RPMI7951 (cell line): Measurements from ENCODE around the gene HDAC8. TPM values are rescaled to one million over a fixed set of nuclear protein-coding genes. Genes with fewer than 3 reads are reported as not detected.

Experiments used
- DNase-seq: peaks from one replicate; pipeline ENCODE4 v3.0.0-alpha.2; 2012; ENCODE audit warnings: low read depth
- total RNA-seq: library from RNA; depleted of rRNA; stranded (reverse); fragments of >200 nt; shearing (Covaris generic); gene quantifications from 2 replicates; pipeline ENCODE4 v1.2.3, GENCODE V29; 2014; rRNA removed

HDAC8 gene
- total RNA-seq, 1 experiment from 2014 or later: 35.0 TPM

DNA sequence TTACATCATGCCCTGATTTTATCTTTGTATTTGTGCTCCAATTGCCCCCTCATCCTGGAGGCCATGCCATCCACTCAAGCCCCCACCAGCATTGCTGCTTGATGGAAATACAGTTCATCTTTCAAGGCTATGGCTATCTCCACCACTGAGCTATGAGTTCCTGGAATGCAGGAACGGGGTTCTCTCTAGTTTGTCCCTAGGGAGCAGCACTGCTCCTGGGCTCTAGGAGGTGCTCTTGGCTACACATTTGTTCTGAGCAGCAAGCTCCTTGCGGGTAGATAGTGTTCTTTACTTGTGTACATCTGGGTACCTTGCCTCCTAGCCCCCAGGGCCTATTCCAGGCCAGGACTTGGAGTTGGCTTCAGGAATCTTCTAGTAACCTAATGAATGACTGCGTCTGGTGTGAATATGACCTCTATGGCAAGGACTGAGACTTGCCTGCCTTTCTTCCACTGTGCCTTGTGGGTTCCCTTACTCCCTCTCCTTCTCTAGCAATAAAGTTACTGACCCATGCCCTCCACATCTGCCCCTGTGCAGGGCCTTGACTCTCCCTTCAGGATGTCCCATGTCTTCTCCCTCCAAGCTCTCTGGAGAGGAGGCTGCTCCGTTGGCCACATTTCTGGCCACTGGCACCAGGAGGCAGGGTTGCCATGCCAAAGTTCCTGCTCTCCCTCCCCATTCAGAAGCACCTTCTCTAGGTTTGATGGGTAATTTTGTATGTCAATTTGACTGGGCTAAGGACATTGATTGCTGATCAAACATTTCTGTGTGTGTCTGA, 274.5 kb downstream of the HDAC8 start:
- peak; percentile 52 for DNase-seq

DNA sequence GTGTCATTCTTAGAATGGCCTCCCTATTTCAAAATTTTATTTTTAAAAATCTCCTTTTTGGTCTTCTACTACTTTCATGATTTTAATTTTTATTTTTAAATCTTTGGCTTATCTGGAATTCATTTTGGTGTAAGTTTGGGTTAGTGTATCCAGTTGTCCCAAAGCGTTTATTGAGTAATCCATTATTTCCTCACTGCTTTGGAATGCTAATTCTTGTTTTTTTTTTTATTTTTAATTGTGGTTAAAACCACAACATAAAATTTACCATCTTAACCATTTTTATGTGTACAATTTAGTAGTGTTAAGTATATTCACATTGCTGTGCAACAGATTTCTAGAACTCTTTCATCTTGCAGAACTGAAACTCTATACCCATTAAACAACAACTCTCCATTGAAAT, 275.7 kb downstream of the HDAC8 start:
- no peak for DNase-seq

DNA sequence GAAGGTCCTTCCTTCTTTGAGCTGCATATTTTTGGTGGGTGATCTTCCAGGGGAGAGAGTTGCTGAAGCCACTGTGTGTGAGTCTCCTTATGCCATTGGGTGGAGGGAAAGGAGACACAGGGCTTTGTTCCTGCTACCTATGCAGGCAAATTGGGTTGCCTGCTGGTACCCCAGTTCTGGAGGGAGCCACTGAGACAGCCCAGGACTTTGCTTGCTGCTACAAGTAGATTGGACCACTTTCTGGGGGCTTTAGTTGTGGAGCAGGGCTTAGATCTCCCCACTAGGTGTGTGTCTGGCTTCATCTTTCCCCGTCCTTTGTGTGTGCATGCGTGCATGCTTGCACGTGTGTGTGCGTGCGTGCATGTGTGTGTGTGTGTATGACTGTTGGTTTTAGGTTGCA, 276.9 kb downstream of the HDAC8 start:
- no peak for DNase-seq

DNA sequence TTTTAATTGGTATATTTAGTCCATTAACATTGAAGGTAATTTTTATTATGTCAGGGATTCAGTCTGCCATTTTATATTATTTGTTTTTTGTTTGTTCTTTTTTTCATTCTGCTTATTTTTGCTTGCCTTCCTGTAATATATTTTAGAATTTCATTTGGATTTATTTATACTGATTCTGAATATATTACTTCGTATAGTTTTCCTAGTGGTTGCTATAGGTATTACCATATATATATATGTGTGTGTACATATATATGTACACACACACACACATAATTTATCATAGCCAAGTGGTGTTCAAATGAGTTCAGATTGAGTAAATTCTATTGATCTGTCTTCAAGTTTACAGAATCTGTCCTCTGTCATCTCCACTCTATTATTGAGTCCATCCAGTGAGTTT, 278.1 kb downstream of the HDAC8 start:
- DNase-seq: no peak

DNA sequence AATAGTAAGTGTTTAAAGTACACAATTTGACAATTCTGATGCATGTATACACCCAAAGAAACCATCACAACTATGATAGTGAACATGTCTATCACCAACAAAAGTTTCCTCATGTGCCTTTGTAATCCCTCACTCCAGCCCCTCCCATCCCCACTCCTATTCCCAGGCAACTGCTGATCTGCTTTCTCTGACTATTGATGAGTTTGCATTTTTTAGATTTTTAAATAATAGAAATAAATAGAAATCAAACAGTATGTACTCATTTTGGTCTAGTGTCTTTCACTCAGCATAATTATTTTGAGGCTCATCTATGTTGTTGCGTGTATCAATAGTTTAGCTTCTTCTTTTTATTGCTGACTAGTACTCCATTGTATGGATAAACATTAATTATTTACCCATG, 290.3 kb downstream of the HDAC8 start:
- no peak for DNase-seq

DNA sequence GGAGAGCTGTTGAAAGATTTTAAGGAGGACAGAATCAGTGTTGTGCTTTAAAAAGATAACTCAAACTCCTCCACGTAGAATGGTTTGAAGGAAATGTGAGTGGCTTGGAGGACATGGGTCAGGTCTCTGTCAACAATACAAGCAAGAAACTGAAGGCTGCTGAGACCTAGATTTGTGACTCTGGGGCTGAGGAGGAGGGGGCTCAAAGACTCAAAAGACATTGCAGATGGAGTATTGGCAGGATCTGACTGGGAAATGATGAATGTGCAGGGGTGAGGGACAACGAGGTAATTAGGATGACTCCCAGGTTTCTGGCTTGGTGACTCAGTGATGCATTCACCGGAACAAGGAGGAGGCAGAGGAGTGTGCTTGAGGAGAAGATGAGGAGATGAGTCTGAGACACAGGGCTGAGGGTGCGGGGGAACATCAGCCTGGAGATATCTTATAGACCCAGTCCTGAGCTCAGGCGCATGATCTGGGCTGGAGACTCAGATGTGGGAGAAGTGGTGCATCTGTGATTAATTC, 292.3 kb downstream of the HDAC8 start:
- peak; percentile 65 for DNase-seq

Other genes starting within 250 kb of the HDAC8 start
- 1.6 and 1.7 TPM in 2 replicates for gene PHKA1, start 141.5 kb upstream of the HDAC8 start, total RNA-seq
- gene DMRTC1B, start 204.0 kb upstream of the HDAC8 start, total RNA-seq: not detected in 2 replicates
- gene FAM236B, start 209.8 kb upstream of the HDAC8 start, total RNA-seq: not detected in 2 replicates
- gene FAM236D, start 235.4 kb upstream of the HDAC8 start, total RNA-seq: not detected in 2 replicates